HG03039 (cell line): ENCODE data around the gene RCAN1.
"Not testable (repeated sequence)": the region's sequence is repeated elsewhere in the genome, so short reads cannot be mapped to it uniquely, and the experiment has no call there.

Experiments used
- ATAC-seq: cut with Tn5 transposase; IDR thresholded peaks from one replicate; pipeline ENCODE4 v1.9.1; 2021; ENCODE audit warnings: mild to moderate bottlenecking, moderate library complexity; ENCODE audit not compliant: unreplicated experiment

RCAN1 gene

GRCh38 chr21:34621434-34622350 is 6.8 kb upstream of the RCAN1 start:
- no peak for ATAC-seq

GRCh38 chr21:34619841-34620665 is 5.1 kb upstream of the RCAN1 start:
- ATAC-seq: no peak

GRCh38 chr21:34618941-34619340 is 4.0 kb upstream of the RCAN1 start:
- no peak for ATAC-seq

GRCh38 chr21:34617753-34618339 is 2.9 kb upstream of the RCAN1 start:
- no peak for ATAC-seq

- ATAC-seq: no peak
These were observed 538 bp upstream of the RCAN1 start for GRCh38 chr21:34615487-34615814.

- no peak for ATAC-seq
These were observed 960 bp downstream of the RCAN1 start for GRCh38 chr21:34613679-34614627.

GRCh38 chr21:34612557-34612956 is 2.4 kb downstream of the RCAN1 start:
- no peak for ATAC-seq

GRCh38 chr21:34612056-34612455 is 2.9 kb downstream of the RCAN1 start:
- ATAC-seq: no peak

- no peak for ATAC-seq
These were observed 3.4 kb downstream of the RCAN1 start for GRCh38 chr21:34611528-34611927.

- ATAC-seq: no peak
These were observed 4.9 kb downstream of the RCAN1 start for GRCh38 chr21:34609933-34610549.

- ATAC-seq: no peak
These were observed 5.5 kb downstream of the RCAN1 start for GRCh38 chr21:34609244-34609932.

GRCh38 chr21:34607376-34607775 is 7.5 kb downstream of the RCAN1 start:
- not testable (repeated sequence) for ATAC-seq

GRCh38 chr21:34606621-34607020 is 8.3 kb downstream of the RCAN1 start:
- no peak for ATAC-seq

- ATAC-seq: no peak
These were observed 8.9 kb downstream of the RCAN1 start for GRCh38 chr21:34606051-34606450.

- not testable (repeated sequence) for ATAC-seq
These were observed 10.0 kb downstream of the RCAN1 start for GRCh38 chr21:34604956-34605355.

- ATAC-seq: no peak
These were observed 10.4 kb downstream of the RCAN1 start for GRCh38 chr21:34604556-34604955.

GRCh38 chr21:34603710-34604057 is 11.2 kb downstream of the RCAN1 start:
- ATAC-seq: no peak

- no peak for ATAC-seq
These were observed 11.8 kb downstream of the RCAN1 start for GRCh38 chr21:34603002-34603709.

- ATAC-seq: no peak
These were observed 12.9 kb downstream of the RCAN1 start for GRCh38 chr21:34602061-34602460.
